ENCODE measurements around the gene LMOD2.

LMOD2 gene

DNA sequence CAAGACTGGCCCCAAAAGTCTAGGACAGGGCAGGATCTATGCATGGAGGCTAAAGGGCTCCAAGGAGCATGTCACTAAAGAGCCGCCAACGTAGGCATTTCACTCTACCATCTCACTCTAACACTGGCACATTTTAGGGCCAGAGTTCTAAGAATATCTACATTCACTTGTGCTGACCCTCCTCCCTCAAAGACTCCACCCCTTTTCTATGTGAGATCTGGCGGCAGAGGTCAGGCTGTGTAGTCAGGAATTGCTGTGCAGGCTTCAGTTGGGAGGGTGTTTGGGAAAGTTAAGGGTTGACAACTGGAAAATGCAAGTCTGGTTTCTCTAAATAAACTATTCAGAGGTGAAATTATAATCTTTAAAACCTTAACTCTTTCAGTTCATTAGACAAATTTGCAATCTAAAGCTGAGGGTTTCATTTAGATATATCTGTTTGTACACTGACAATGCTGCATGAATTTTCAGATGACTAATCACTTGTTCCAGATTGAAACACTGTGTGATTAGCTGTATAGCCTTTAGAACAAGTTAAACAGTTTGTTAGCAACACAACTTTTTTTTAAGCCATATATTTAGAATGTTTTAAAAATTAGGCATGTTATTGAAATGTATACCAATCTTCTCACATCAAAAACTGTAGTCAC lies 18.2 kb downstream of the LMOD2 start:
- DNase-seq = no peak

- no peak for DNase-seq
Measured at GRCh38 chr7:123674399-123675180, 18.9 kb downstream of the LMOD2 start.

GRCh38 chr7:123675181-123675473 lies 19.5 kb downstream of the LMOD2 start:
- no peak for DNase-seq

- DNase-seq = no peak
Measured at GRCh38 chr7:123677061-123677715, 21.5 kb downstream of the LMOD2 start.

DNA sequence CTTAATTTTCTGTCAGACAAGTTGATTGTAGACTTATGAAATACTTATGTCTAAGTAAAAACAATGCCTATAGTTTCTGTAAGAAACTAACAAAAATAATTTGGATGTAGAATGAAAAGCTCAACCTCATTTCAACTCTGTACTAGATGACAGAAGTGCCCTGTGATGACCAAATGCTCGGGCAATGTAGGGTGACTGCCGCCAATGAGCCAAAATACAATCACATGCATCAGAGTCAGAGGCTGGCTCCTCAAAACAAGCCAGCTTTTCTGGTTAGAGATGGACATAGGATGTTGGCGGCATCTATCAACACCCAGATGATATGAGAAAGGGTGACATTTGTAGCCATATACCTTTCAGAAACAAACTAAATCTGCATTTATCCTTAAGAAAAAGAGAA lies 23.9 kb downstream of the LMOD2 start:
- no peak for DNase-seq

- DNase-seq = no peak
Measured at GRCh38 chr7:123680580-123680979, 24.9 kb downstream of the LMOD2 start.

- DNase-seq = no peak
Measured at GRCh38 chr7:123681561-123681960, 25.9 kb downstream of the LMOD2 start.

DNA sequence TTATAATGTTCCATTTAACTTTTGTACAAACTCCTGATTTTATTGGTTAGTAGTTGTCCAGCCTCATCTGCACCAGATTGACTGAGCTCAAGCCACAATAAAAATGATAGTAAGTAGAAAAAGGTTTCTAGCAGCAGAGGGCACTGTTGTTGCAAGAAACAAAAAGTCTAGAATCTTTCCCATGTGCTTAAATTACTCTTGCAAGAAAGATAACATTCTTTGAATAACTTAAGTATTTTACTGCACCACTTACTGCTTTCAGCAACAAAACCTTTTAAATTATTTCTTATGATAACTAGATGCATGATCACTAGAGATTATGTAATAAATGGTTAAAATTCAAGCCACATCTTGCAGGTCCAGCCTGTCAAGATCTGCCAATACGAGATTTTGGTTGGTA lies 27.0 kb downstream of the LMOD2 start:
- DNase-seq = peak; percentile 52

DNA sequence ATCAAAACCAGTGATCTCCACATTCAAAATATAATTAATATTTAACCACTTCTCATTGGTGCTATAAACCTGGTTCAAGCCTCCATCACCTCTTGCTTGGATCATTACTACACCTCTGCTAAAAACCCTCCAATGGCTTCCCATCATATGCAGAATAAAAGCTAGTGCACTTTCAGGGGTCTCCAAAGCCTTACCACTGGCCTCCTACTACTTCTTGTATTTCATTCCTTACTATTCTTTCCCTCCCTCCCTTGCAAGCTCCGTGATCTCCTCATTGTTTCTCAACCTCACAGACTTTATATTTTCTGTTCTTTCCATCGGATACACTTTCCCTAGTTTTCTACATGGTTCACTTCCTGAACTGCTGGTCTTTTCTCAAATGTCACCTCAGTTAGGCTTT lies 31.5 kb downstream of the LMOD2 start:
- DNase-seq = no peak

- no peak for DNase-seq
Measured at GRCh38 chr7:123687727-123688126, 32.1 kb downstream of the LMOD2 start.

DNA sequence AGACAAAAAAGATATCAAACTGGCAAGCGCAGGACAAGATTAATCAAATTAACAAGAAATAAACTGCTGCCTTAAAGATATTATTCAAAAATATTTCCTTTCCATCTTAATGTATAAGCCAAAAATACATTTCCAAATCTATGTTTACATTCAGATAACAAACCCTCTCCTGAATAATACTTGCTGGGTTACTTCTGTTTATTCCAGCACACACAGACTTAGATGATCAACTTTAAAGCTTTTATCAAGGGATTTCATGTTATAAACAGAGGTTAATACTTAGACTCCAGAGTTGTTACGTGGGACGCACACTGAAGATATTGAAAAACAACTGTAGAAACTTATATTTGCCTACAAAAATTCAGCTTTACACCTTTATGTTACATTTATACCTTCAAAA lies 33.6 kb downstream of the LMOD2 start:
- no peak for DNase-seq

GRCh38 chr7:123690550-123690949 lies 34.9 kb downstream of the LMOD2 start:
- no peak for DNase-seq

- no peak for DNase-seq
Measured at GRCh38 chr7:123692471-123692877, 36.8 kb downstream of the LMOD2 start.

- DNase-seq = no peak
Measured at GRCh38 chr7:123695944-123696677, 40.4 kb downstream of the LMOD2 start.

DNA sequence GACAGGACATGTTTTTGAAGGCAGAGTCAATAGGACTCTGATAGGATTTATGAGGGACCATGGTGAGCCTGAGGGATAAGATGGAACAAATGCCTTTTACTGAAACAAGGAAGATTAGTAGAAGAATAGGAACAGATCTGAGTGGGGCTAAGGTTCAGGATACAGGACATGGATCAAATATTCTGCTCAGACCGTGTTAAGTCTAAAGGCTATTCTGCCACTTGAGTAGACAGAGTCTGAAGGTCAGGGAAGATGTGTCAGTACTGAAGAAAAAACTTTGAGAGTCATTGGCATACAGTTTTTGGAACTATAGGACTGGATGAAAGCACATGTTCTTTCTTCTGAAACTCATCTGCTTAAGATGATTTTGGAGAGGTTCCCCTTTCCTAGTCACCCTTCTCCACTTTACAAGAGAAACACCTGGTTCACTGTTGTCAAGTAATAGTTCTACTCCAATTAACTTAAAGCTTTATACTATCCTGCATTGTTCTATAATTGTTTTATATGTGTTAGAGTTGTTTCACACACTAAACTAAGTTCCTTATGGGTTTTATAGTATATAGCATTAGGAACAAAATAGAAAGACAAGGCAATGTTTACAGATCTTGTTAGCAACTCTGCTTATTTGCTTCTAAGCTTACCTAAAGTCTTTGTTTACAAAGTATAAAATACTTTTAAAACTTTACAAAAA lies 49.7 kb downstream of the LMOD2 start:
- no peak for DNase-seq

GRCh38 chr7:123709525-123709924 lies 53.9 kb downstream of the LMOD2 start:
- DNase-seq = no peak

DNA sequence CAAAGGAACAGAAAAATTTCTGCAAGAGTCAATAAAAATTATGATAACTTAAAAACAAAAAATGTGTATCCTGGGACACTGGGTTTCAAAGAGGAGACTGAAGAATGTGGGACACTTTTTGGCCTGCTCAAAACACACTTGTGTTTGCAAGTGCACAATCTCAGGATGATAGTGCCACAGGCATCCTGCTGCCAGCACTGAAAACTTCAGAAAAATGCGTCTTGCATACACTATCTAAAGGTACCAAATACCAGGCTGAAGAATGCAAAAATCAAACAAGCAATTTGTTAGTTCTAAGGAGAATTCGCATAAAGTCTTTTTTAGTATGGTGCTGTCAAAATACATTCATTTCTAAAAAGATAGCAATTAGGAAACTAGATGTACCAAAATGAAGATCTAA lies 55.0 kb downstream of the LMOD2 start:
- no peak for DNase-seq

- DNase-seq = no peak
Measured at GRCh38 chr7:123711832-123712293, 56.2 kb downstream of the LMOD2 start.

- no peak for DNase-seq
Measured at GRCh38 chr7:123712619-123713018, 57.0 kb downstream of the LMOD2 start.

Data from CD4-positive, alpha-beta T cell treated with Interleukin-12 subunit alpha and Interleukin-12 subunit beta, for 1 hour (primary cell).